ENCODE data around the gene ZNF668.

The ZNF668 gene

GRCh38 chr16:31081428-31082351 is 7.7 kb upstream of the ZNF668 start:
- DNase-seq, result peak; percentile 17

DNA sequence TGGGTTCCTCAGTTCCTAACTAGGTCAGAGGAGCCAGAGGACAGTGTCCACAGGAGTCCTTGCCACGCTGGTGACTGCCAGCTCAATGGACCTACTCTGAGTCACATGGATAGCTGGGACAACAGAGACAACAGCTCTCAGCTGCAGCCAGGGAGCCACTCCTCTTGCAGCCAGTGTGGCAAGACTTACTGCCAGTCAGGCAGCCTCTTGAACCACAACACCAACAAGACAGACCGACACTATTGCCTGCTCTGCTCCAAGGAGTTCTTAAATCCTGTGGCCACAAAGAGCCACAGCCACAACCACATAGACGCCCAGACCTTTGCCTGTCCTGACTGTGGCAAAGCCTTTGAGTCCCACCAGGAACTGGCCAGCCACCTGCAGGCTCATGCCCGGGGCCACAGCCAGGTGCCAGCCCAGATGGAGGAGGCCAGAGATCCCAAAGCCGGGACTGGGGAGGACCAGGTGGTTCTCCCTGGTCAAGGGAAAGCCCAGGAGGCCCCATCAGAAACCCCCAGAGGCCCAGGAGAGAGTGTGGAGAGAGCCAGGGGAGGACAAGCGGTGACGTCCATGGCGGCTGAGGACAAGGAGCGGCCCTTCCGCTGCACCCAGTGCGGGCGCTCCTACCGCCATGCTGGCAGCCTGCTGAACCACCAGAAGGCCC is 6.8 kb upstream of the ZNF668 start:
- no peak for DNase-seq

GRCh38 chr16:31080035-31080629 is 6.1 kb upstream of the ZNF668 start:
- no peak for DNase-seq

DNA sequence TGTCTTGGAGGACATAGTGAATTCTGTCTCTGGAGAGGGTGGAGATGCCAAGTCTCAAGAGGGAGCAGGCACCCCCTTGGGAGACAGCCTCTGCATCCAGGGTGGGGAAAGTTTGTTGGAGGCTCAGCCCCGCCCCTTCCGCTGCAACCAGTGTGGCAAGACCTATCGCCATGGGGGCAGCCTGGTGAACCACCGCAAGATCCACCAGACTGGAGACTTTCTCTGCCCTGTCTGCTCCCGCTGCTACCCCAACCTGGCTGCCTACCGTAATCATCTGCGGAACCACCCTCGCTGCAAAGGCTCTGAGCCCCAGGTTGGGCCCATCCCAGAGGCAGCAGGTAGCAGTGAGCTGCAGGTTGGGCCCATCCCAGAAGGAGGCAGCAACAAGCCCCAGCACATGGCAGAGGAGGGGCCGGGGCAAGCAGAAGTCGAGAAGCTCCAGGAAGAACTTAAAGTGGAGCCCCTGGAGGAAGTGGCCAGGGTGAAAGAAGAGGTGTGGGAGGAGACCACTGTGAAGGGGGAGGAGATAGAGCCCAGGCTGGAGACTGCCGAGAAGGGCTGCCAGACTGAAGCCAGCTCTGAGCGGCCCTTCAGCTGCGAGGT is 5.4 kb upstream of the ZNF668 start:
- peak; percentile 12 for DNase-seq

DNA sequence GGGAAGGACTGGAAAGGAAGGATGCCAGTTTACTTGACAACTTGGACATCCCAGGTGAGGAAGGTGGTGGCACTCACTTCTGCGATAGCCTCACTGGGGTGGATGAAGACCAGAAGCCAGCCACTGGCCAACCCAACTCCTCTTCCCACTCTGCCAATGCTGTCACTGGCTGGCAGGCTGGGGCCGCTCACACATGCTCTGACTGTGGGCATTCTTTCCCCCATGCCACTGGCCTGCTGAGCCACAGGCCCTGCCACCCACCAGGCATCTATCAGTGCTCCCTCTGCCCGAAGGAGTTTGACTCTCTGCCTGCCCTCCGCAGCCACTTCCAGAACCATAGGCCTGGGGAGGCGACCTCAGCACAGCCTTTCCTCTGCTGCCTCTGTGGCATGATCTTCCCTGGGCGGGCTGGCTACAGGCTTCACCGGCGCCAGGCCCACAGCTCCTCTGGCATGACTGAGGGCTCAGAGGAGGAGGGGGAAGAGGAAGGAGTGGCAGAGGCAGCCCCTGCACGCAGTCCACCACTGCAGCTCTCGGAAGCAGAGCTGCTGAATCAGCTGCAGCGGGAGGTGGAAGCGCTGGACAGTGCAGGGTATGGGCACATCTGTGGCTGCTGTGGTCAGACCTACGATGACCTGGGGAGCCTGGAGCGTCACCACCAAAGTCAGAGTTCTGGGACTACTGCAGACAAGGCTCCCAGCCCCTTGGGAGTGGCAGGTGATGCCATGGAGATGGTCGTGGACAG is 4.7 kb upstream of the ZNF668 start:
- DNase-seq, result no peak

- no peak for DNase-seq
These were observed 3.8 kb upstream of the ZNF668 start for GRCh38 chr16:31077592-31078396.

GRCh38 chr16:31077024-31077423 is 3.0 kb upstream of the ZNF668 start:
- DNase-seq, result no peak

DNA sequence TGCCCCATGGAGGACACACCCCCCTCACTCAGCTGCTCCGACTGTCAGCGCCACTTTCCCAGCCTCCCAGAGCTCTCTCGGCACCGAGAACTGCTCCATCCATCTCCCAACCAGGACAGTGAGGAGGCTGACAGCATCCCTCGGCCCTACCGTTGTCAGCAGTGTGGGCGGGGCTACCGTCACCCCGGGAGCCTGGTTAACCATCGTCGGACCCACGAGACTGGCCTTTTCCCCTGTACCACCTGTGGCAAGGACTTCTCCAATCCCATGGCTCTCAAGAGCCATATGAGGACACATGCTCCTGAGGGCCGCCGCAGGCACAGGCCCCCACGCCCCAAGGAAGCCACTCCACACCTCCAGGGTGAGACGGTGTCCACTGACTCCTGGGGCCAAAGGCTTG is 2.3 kb upstream of the ZNF668 start:
- no peak for DNase-seq

- DNase-seq, result no peak
These were observed 759 bp upstream of the ZNF668 start for GRCh38 chr16:31074814-31075183.

DNA sequence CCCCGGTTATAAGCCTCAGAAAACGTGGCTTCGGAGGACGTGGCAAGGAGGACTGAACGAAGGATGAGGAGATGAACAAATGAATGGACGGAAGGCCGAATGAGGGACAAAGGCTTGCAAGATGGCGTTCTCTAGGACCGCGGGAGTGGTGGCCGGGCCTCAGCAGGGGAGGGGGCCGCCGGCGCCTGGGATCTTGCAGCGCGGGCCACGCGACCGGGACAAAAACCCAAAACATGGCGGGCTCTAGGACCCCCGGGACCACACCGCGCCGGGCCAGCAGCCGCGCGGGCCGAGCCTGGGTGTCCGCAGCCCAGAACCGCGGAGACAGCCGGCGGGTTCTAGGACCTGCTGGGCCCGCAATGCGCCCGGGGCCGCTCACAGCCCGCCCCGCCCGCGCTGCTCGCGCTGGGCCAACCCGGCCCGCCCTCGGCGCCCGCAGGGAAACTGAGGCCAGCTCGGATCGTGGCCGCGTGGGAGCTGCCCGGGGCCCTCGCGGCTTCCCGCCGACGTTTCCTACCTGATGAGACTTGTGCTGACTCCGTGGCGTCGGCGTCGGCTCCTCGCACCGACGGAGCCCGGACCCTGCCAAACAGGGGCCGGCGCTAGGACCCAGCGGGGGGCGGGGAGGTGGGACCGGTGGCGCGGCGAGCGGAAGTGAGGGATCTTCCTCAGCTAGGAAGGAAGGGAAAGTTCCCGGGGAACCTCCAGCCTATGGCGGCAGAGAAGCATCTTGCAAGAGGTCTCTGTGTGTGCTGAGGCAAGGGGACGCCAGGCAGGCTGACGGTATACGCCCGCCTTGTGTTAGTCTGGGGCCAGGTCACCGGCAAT is 684 bp downstream of the ZNF668 start:
- peak; percentile 93 for DNase-seq

DNA sequence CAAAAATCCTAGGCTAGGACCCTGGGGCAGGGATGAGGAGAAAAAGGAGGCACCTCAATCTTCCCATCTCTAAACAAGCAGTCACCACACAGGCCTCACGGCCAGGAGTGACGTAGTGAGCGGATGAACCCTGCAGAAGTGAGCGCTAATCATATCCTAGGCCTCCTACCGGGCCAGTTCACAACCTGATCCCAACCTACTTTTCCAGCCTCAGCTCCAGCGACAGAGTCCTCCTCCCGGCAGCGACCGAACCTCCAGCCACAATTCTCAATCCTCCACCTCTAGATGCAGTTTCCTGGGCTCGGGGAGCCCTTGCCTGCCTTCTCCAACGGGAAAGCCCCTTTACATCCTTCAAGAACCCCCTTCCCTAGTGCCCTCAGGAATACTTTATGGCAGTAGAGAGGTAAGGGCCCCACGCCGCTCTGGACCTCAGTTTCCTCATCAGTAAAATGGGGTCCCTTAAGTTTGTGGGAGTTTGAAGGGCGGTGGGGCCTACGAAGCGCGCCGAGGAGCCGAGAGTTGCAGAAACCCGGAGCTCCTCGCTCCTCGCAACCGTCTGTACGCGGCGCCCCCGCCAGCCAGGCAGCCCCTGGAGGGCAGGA is 1.4 kb downstream of the ZNF668 start:
- peak; percentile 19 for DNase-seq

- DNase-seq, result peak; percentile 53
These were observed 2.2 kb downstream of the ZNF668 start for GRCh38 chr16:31071861-31072260.

- DNase-seq, result no peak
These were observed 6.7 kb downstream of the ZNF668 start for GRCh38 chr16:31067342-31067741.

GRCh38 chr16:31064882-31065461 is 9.1 kb downstream of the ZNF668 start:
- no peak for DNase-seq

- DNase-seq, result no peak
These were observed 10.0 kb downstream of the ZNF668 start for GRCh38 chr16:31063843-31064611.

DNA sequence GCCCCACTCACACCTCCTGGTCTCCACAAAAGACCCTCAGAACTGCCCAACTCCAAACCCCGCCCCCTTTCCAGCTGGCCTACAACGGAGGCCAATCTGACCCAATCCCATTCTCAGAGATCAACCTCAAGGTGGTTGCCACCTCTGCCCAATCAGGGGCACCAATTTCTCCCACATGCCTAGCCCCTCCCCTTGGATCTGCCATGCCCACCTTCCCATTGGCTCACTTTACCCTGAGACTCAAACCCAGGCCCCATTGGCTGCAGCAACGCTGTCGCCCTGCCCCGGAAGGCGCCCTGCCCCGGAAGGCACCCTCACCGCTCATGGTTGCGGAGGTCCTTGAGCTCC is 10.6 kb downstream of the ZNF668 start:
- DNase-seq, result no peak

GRCh38 chr16:31061813-31062440 is 12.1 kb downstream of the ZNF668 start:
- no peak for DNase-seq

DNA sequence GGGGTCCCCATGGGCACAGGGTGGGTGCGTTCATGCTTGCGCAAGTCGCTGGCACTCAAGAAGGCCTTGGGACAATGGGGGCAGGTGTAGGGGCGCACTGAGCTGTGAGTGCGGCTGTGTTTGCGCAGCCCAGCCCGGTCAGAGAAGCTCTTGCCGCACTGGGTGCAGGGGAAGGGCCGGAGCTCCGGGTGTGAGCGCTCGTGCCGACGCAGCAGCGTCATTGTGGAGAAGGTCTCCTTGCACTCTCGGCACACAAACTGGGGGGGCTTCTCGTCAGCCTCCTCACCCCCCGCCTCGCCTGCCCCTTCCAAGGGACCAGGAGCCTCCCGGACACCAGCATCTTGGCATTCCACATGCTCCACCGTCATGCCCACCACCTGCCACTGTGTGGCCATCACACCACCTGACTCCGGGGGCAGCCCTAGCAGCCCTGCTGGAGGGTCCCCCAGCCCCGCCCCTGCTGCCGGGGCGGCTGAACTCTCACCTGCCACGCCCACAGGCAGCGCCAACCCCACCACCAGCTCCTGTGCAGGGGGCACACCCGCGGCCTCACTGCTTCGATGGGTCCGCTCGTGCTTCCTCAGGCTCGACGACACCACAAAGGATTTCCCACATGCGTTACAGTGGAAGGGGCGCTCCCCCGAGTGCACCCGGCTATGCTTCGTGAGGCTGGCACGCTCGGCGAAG is 12.8 kb downstream of the ZNF668 start:
- no peak for DNase-seq
